Measurements from ENCODE around the gene CFAP46. TPM values are rescaled to one million over a fixed set of nuclear protein-coding genes. Genes with fewer than 3 reads are reported as not detected.

CFAP46 gene
- total RNA-seq, 2 experiments from 2014 or later, result 0.34 TPM; not detected in 1

DNA sequence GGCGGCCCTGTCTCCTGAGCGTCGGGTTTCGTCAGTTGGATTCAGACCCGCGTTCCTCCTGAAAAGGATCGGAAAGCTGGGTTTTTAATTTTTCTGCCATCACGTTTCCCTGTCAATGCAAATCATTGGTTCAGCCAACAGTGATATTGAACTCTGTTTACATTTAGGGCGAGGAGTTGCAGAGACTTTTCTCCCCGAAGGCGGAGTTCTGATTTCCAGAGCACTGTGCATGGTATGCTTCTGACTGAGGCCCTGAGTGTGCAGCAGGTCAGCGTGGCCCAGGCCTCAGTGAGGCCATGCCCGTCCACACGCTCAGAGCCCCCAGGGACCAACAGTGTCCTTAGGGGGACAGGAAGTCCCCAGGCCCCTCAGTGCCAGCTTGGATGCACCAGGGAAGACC, 183.5 kb downstream of the CFAP46 start:
- peaks cover 8% of the 10 kb centered on the region for H3K9me3 Mint-ChIP-seq
- CTCF ChIA-PET, result no interaction called here
- intact Hi-C loops (cut with micrococcal nuclease), result no loop called here
- POLR2A ChIA-PET, result no interaction called here
- H3K27ac Mint-ChIP-seq, result no peak overlapping the region
- no peak for TF ChIP-seq CTCF (IDR thresholded peaks at IDR 0.05)
- peaks cover 15% of the 10 kb centered on the region for H3K4me1 Mint-ChIP-seq (ENCODE audit: low read depth)
- ATAC-seq, result no peak
- no peak overlapping the region for H3K4me3 Mint-ChIP-seq
- H3K27me3 Mint-ChIP-seq, result no peaks in the 10 kb centered on the region
- peaks cover 26% of the 10 kb centered on the region for H3K36me3 Mint-ChIP-seq (ENCODE audit: low read depth)
- DNase-seq, result no peak

Other genes starting within 250 kb of the CFAP46 start
- not detected for gene NKX6-2, start 156.4 kb downstream of the CFAP46 start, total RNA-seq
- gene ADGRA1, start 145.4 kb upstream of the CFAP46 start, total RNA-seq, result not detected
- not detected for gene KNDC1, start 217.6 kb upstream of the CFAP46 start, total RNA-seq

Measured in activated CD8-positive, alpha-beta T cell treated with anti-CD3 and anti-CD28 coated beads for 36 hours (primary cell).